Left colon (tissue), 2 donors: ENCODE measurements around the gene APOE. TPM values are rescaled to one million over a fixed set of nuclear protein-coding genes. Genes with fewer than 3 reads are reported as not detected.

Experiments
- total RNA-seq, 2 donors: library from RNA; stranded (reverse); fragmentation: NEBNext Ultra II Directional; extraction: Animal tissue kit (Norgen Biotek cat#: 25700); gene quantifications; one replicate each; pipeline ENCODE4 v1.2.1, GENCODE V29; 2021
- donor health status: DM: no; HTN: no; CAD: no.
- donor health status: DM: yes; HTN: yes; CAD: no.

Gene APOE
- total RNA-seq, 2 donors from 2014 or later: 14.6 to 88.2 TPM

Other genes starting within 250 kb of the APOE start
- 1 to 10 TPM; 6.5 to 6.6 TPM for gene CEACAM19, start 234.3 kb upstream of the APOE start, total RNA-seq
- under 1 TPM in 1 of 2 donors, not detected in 1; 0.45 TPM for gene CEACAM16, start 206.6 kb upstream of the APOE start, total RNA-seq
- 100 to 1,000 TPM in 1 of 2 donors, 10 to 100 TPM in 1; 81.5 to 103 TPM for gene BCL3, start 157.1 kb upstream of the APOE start, total RNA-seq
- 10 to 100 TPM; 79.1 to 84.4 TPM for gene CBLC, start 127.9 kb upstream of the APOE start, total RNA-seq
- gene BCAM, start 96.7 kb upstream of the APOE start, total RNA-seq: 10 to 100 TPM; 21.4 to 21.7 TPM
- gene NECTIN2, start 59.5 kb upstream of the APOE start, total RNA-seq: 100 to 1,000 TPM; 112 to 125 TPM
- gene TOMM40, start 14.5 kb upstream of the APOE start, total RNA-seq: 10 to 100 TPM; 48.7 to 80.0 TPM
- 10 to 100 TPM in 1 of 2 donors, 1 to 10 TPM in 1; 2.8 to 23.8 TPM for gene APOC1, start 8.8 kb downstream of the APOE start, total RNA-seq
- gene APOC4, start 36.4 kb downstream of the APOE start, total RNA-seq: not detected
- gene APOC2, start 40.3 kb downstream of the APOE start, total RNA-seq: 1 to 10 TPM in 1 of 2 donors, not detected in 1; 4.4 TPM
- 100 to 1,000 TPM; 113 to 129 TPM for gene CLPTM1, start 49.6 kb downstream of the APOE start, total RNA-seq
- gene RELB, start 95.7 kb downstream of the APOE start, total RNA-seq: 10 to 100 TPM; 11.8 to 40.9 TPM
- 10 to 100 TPM; 65.3 to 92.8 TPM for gene CLASRP, start 133.2 kb downstream of the APOE start, total RNA-seq
- gene ZNF296, start 170.7 kb downstream of the APOE start, total RNA-seq: 1 to 10 TPM; 4.0 to 6.1 TPM
- gene GEMIN7, start 173.5 kb downstream of the APOE start, total RNA-seq: 10 to 100 TPM; 18.1 to 22.8 TPM
- 10 to 100 TPM; 31.6 to 33.1 TPM for gene PPP1R37, start 187.4 kb downstream of the APOE start, total RNA-seq